ENCODE data around the gene TMEM198. TPM values are rescaled to one million over a fixed set of nuclear protein-coding genes. Genes with fewer than 3 reads are reported as not detected.

TMEM198 gene
- total RNA-seq, 1 experiment from 2014 or later = 2.3 TPM

DNA sequence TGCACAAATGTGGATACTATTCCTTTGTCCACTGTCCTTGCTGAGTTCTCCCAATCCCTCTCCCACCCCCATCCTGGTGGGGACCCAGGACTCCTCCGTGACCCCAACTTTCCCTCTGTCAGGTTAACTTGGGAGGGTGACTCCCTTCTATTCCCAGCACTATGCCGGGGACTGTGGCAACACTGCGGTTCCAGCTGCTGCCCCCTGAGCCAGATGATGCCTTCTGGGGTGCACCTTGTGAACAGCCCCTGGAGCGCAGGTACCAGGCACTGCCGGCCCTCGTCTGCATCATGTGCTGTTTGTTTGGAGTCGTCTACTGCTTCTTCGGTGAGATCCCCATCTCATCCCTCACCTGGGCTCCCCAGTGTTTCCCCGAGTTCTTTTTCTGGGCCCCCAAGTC, 739 bp downstream of the TMEM198 start:
- no peak for DNase-seq (ENCODE audit: low read depth)

DNA sequence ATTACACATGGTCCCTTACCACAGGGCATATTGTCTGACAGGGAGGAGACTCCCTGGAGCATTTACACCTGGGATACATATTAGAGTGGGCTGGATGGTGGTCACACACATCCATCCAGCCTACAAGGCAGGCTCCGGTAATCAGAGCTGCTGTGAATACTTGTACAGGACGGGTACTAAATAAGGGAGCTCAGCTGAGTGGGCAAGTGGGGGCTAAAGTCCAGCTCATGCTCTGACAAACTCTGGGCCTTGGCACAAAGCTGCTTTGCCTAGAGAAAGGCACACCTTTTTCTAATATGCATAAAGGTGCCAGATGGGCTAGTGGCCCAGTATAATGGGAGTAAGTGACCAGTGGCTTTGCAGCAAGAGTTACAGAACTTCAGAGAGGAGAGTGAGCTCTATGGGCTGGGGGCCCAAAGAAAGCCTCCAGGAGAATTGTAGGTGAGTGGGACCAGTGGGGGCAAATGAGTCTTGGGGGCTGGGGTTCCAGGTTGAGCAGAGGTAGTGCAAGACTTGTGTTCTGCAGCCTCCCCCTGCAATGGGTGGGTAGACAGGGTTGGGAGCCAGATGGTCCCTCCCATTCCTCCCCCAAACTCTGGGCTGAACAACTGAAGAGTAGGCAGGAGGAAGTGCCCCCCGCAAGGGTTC, 1.6 kb downstream of the TMEM198 start:
- no peak for DNase-seq (ENCODE audit: low read depth)

DNA sequence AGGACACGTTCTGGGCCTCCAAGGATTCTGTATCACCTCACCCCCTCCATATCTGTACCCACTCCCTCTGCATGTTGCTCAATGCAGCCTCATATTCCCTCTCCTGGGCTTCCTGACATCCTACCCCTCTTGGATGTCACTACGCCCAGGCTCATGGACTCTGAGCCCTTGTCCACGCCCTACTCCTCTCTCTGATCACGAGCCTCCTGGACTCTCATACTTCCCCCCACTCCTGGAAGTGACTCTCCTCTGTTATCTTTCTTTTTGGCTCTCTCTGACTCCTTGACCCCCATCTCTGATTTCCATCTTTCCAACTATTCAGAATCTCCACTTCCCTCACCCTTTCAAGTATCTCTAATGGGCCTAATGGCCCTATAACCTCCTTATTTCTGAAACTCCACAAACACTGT, 2.1 kb downstream of the TMEM198 start:
- DNase-seq (ENCODE audit: low read depth) = no peak

DNA sequence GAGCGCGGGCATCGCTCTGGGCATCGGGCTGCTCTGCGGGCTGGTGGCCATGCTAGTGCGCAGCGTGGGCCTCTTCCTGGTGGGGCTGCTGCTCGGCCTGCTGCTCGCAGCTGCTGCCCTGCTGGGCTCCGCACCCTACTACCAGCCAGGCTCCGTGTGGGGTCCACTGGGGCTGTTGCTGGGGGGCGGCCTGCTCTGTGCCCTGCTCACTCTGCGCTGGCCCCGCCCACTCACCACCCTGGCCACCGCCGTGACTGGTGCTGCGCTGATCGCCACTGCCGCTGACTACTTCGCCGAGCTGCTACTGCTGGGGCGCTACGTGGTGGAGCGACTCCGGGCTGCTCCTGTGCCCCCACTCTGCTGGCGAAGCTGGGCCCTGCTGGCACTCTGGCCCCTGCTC, 3.8 kb downstream of the TMEM198 start:
- DNase-seq (ENCODE audit: low read depth) = no peak

DNA sequence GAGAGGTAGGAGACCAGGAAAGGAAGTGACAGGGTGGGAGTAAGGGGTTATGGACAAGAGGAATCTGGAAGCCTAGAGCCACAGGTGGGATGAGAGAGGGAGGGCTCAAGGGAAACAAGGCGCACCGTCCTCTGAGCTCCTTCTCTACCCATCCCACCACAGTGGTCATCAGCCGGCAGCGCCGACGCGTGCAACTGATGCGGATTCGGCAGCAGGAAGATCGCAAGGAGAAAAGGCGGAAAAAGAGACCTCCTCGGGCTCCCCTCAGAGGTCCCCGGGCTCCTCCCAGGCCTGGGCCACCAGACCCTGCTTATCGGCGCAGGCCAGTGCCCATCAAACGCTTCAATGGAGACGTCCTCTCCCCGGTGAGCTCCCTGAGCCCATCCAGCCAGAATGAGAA, 5.2 kb downstream of the TMEM198 start:
- DNase-seq (ENCODE audit: low read depth) = no peak

DNA sequence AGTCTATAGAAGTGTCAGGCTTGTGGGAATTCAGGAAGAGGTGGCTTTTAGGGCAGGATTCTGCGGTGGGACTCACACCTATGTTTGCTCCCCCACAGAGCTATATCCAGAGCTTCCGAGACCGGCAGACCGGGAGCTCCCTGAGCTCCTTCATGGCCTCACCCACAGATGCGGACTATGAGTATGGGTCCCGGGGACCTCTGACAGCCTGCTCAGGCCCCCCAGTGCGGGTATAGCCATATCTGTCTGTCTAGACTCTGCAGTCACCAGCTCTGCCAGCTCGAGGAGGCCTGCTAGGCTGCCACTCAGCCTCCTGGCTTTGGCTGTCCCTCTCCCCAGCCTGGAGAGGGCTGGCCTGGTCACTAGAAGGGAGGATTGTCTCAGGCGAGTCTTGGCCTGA, 5.8 kb downstream of the TMEM198 start:
- DNase-seq (ENCODE audit: low read depth) = no peak

DNA sequence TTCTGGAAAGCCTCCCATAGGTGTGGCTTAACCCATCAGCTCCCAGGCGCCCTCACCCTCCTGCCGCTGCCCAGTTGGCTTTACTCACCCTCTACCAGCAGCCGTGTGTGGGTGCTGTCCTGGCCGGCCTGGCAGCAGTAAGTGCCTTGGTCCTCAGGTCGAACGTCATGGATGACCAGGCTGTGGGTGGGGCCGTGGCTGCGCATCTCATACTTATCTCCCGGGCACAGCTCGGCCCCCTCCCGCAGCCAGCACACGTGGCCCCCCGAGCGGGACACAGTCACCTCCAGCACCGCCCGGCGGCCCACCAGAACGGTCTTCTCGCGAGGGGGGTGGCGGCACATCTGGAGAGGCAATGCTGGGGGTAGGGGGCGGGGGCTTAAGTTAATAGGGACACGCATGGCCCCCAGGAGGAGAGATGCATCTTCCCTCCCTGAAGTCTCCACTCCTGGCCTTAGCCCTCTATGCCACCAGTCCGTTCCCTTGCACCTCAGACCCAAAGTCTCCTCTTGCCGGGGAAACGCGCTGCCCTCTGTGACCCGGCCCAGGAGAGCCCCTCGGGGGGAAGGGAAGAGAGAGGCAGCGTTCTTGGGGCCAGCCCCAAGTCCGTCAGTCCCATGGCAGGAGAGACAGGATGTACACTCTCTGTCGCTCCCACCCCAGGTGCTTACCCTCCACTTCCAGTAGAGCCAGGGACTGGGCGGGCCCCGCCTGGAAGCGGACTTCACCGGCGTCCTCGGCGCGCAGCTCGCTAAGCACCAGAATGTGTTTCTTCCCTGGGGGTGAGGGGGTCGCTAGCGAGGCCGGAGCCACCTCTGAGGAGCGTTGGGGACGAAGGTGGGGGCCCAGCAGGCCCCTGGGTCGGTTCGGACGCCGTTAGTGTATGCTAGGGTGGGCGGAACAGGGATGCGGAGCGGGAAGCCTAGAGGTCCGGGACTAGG, 7.9 kb downstream of the TMEM198 start:
- DNase-seq (ENCODE audit: low read depth) = peak; percentile 67

DNA sequence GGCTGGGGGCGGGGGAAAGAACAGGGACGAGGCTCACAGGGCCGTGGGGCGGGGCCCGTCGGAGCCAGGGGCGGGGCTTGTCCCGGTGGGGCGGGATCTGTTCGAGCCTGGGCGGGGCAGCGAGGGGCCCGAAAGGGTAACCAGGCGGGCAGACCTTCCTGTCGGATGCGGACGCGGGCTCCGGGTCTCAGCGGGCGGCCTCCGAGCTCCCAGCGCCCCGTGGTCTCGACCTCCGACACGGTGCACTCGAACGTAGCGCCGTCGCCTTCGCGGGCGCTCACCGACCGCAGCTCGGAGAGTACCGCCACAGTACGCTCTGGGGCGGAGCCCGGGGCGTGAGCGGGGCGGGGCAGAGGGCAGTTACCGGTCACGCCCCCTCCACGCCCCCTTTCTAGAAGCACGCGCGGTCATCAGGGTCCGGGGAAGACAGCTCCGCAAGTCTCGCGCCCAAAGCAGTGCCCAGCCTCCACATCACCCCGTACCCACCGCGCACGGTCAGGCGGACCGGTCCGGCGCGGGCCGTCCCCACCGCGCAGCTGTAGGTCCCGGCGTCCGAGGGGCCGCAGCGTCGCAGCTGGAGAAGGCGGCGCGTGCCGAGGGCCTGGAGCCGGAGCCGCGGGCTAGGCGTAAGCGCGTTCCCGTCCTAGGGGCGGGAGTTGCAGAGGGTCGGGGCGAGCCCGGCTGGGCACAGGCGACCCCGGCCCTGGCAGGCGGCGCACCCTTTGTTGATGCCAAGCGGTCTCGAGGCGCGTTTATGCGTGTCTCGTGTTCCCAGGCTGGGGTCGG, 8.7 kb downstream of the TMEM198 start:
- peak; percentile 83 for DNase-seq (ENCODE audit: low read depth)

DNA sequence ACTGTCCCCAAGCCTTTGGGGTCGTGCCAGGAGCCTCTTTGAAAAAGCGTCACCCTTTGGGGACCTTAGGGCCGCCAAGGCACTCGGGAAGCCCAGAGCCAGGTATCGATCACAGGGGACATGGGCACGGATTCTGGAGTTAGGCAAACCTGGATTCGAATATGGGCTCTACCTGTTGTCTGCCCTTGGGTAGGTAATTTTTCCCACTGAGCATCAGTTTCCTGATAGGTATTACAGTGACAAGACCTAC, 9.3 kb downstream of the TMEM198 start:
- DNase-seq (ENCODE audit: low read depth) = no peak

DNA sequence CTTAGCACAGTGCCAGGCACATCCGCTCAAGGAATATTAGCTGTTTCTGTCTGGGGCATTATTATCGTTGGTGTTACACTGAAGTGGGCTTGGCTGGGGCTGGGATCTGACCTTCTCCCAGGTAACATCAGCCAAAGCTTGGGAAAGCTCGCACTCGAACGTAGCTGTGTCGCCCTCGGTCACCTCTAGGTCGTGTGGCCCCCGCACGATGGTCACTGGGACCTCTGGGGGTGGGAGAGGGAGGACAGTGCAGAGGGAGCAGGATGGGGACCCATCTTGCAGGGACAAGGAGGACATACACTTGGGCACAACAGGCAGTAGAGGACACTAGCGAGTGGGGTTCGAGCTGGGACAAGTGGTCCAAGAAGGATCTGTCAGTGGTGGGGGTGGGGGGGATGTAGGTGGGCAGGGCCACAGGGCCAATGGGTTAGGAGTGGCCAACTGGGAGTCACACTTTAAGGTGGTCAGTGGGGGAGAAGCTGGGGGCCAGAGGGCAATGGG, 9.7 kb downstream of the TMEM198 start:
- no peak for DNase-seq (ENCODE audit: low read depth)

DNA sequence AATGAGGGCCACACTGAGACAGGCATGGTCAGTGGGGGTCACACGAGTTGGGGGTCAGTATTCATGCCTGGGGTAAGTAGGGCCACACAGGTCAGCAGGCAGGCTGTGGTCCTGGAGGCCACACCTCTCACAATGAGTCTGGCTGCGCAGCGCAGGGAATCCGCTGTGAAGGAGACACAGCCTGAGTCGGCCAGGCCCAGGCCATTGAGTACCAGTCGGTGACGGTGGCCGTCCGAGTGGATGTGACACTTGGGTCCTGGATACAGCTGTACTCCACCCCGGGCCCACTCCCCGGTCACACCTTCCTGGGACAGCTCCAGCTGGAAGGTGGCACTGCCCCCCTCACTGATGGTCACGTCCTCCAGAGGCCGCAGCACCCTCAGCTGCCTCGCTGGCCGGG, 10.5 kb downstream of the TMEM198 start:
- DNase-seq (ENCODE audit: low read depth) = no peak

DNA sequence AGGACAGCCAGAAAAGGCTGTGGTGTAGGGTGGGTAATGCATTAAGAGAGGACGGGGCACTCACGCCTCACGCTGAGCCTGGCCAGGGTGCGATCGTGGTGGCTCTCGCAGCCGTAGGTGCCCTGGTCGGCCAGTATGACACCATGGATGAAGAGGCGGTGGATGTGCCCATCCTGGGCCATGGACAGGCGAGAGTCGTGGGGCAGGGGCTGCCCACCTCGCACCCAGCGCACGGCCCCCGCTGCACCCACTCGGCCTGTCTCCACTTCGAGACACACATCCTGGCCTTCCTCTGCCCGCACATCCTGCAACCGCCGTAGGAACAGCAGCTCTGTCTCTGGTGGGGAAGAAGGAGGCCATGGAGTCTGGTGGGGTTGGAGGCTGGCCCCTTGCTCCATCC, 12.1 kb downstream of the TMEM198 start:
- DNase-seq (ENCODE audit: low read depth) = no peak

DNA sequence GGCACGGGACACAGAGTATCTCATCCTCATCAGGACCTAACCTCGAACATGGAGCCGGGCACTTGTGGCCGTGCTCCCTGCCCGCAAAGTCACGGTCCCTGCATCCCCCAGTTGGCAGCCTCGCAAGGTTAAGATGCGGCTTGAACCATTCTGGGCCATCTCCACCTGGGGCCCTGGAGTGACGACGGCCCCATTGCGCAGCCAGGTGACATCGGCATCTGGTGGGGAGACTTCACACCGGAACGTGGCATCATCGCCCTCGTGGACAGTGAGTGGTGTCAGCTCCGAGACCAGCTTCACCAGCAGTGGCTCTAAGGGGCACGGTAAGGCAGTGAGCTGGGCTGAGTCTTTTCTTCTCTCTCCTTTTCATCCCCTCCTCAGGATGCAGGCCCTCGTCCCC, 12.6 kb downstream of the TMEM198 start:
- no peak for DNase-seq (ENCODE audit: low read depth)

DNA sequence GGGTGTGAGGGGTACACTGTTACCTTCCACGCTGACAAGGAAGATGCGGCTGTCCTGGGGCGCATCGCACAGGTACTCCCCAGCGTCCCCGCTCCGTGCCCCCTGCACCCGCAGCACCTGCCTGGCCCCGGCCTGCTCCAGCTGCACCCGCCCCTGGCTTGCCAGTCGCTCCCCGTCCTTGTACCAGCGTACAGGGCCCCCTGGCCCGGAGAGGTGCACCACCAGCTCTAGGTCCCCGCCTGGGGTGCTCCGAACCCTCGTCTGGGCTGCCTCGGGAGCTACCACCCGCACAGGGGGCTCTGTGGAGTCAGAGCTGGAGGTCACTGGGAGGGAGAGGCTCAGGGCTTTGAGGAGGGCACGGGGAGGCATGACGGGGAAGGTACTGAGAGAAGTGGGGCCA, 13.5 kb downstream of the TMEM198 start:
- no peak for DNase-seq (ENCODE audit: low read depth)

DNA sequence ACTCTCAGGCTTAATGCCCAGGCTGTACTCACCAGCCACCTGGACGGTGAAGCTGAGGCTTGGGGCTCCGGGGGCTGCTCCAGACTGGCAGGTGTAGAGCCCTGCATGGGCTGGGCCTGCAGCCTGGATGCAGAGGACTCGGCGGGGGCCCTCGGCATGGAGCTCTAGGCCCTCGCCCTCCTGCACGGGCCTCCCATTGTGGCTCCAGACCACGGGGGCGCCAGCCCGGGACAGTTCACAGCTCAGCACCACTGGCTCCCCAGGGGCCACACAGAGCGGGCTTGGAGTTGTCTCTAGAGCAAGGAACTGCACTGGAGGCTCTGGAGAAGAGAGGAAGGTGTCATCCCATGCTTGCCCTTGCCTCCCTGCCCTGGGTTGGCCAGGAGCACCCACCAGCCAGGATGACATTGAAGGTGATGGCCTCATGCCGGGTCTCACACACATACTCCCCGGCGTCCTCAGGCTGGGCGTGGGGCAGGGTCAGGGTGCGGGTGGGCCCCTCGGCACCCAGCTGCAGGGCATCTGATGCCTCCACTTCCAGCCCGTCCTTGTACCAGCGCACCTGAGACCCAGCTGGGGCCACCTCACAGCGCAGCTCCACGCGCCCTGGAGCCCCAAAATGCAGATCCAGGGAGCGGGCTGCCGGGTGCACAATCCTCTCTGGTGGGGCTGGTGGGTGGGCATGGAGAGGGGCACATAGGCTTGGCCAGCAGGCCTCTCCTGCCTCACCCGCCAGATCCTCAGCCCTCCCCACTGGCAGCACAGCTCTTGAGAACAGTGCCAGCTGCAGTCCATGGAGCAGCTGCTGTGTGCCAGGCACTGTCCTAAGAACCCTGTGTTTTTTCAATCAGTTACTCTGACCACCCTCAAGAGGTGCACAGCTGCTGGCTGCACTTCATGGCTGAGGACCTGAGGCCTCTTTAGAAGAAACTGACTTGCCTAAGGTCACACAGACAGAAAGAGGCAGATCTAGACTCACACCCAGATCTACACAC, 14.3 kb downstream of the TMEM198 start:
- no peak for DNase-seq (ENCODE audit: low read depth)

DNA sequence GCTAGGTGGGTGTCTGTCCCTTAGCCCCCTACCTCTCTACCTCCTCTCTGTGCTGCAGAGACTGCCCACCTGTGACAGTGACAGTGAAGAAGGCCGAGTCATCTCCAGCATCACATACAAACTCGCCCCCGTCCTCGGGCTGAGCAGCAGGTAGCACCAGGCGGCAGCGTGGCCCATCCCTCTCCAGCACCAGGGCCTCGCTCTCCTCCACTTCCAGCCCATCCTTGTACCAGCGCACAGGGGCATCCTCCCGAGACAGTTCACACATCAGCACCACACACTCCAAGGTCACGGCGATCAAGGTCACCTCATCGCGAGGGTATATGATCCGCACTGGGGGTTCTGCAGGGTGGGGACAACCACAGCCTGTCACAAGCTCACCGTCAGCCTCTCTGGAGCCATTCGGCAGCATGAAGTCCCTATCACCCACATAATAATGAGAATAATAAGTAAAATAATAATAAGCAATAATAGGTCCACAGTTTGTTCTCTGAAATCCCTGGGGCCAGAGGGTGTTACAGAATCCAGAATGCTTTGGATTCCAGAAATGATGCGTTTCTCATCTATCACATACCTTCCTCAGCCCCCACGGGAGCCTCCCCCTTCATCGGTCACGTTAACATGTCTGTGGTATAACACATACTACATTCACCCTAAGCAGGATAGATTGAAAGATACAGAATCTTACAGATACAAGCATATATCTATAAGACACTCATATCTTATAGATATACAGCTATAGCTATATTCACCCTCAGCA, 15.5 kb downstream of the TMEM198 start:
- DNase-seq (ENCODE audit: low read depth) = no peak

DNA sequence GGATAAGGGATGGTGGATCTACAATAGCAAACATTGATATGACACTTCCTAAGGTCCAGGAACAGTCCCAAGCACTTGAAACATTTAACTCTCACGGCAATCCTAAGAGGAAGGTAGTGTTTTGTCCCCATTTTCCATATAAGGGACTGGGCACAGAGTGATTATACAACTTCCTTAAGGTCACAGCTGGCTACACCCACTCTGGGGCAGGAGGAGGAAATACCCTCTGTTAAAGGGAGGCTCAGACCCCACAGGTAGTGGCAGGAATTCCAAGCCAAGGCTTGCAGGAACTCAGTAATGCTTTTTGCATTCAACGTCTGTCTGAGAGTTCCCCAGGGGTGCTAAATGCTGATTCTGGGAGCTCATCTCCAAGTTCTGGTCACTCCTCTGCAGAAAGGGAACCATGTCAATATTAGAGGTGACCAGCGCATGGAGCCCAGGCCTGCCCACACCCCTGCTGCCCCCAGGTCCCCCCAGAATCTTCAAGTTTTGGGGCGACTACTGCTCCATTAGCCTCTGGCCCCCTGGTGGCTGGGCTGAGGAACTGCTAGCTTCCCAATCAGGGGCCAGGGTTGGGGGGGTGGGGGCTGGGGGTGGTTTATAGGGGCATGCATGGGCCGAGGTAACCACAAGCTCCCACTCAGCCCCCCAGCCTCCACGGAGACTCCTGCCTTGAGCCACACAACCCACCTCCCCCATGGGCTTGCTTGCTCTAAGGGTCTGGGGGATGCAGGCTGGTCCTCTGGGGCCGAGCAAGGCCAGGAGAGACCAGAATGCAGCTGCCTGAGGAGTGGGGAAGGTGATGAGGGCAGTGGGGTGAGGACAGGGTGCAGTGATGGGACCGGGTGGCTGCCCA, 16.4 kb downstream of the TMEM198 start:
- DNase-seq (ENCODE audit: low read depth) = no peak

DNA sequence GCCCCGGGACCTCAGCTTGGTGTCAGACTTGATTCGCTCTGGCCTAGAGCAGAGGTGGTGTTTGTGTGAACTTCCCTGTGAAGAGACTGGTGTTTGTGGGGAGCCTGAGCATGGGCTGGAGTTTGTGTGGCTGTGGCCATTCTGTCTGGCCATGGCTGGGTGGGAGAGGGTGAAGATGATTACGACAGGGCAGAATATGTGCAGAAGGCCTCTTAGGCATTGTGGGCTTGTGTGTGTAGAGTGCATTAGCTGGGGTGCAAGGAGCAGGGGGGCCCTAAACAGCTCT, 17.0 kb downstream of the TMEM198 start:
- DNase-seq (ENCODE audit: low read depth) = no peak

DNA sequence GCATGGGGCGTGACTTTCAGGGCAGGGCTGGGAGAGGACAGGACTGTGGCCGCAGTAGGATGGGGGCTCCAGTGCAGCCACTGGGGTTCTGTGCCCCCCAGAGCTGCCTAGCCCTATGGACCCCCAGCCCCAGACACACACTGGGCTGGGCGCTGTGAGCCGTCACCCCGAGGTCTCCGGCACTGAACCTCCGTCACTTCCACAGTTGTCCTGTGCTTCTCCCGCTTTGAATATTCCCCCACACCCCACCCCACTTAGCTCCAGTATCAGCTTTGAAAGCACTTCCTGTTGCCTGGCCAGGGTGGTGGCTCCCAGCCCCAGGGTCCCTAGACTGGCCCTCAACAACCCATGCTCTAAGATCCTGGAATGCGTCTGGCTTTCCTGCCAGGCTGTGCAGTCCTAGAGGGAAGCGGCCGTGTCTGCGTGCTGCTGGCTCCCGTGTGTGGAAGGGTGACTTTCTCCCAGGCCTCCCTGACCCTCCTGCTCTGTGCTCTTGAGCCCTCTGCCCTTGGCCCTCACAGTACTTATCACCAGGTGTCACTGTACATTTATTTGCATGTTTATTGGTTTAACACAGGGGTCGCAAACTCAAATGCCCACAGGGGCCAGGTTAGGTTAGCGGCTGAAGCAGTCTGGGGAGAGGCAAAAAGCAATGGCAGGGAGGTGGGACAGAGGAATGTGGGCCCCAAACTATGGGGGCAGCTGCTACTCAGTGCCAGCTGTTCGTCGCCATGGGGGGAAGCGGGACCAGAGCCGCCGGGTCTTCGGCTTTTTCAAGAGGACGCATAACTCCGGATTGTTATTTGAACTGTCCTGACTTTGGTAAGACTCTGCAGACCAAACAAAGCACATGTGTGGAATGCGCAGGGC, 17.6 kb downstream of the TMEM198 start:
- no peak for DNase-seq (ENCODE audit: low read depth)

Data from RPMI7951 (cell line).